Measurements from ENCODE around the gene NUBP2. TPM values are rescaled to one million over a fixed set of nuclear protein-coding genes. Genes with fewer than 3 reads are reported as not detected.
A peak's percentile ranks its signal among the peaks of the same experiment; 100 is the strongest.

Gene NUBP2, protein sequence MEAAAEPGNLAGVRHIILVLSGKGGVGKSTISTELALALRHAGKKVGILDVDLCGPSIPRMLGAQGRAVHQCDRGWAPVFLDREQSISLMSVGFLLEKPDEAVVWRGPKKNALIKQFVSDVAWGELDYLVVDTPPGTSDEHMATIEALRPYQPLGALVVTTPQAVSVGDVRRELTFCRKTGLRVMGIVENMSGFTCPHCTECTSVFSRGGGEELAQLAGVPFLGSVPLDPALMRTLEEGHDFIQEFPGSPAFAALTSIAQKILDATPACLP
- total RNA-seq (2014; rRNA removed; shearing (Covaris generic)): 75.7 and 97.2 TPM in 2 replicates

DNA sequence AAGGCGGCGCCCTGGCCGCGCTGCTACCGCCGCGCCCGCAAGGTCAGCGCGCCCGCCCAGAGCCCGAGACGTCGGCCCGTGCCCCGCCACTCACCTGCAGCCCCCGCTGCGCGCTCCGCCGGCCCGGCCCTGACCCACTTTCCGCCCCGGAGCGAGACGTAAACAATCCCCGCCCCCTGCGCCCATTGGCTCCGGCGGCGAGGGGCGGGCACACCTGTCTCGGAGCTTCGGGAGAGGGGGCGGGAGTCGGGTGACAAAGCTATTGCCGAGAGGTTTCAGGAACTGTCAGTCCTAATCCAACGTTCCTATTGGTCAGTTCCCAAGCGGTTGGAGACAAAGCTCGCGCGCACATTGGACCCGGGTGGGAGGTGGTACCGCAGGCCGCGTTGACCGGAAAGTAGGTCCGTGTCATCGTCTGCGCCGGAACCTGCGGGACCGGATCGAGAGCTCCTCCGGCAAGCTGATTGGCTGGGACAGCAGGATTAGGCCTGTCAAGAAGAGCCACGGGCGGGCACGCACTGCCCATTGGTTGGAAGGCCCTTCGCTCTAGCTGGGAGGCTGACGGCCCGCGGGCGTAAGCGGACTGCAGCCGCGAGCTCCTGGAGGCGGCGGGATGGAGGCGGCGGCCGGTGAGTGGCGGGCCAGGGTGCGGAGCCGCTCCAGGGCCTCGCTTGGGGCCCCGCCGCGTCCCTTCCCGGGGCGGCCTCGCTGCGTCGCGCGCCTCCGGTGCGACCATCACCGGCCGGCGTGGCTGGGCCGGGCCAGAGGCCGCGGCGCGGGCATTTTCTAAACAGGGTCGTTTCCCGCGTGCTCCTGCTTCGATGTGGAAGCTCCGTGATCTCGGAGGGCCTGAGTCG lies at the start of gene NUBP2, which contains the start of gene SPSB3:
Gene NUBP2, plus strand, starts transcription at position 553 of the 857 bp plus-strand sequence. Its CDS starts 61 bp downstream, at position 614.
Gene SPSB3, minus strand, starts transcription at position 164 of the 857 bp plus-strand sequence. CDS start 1,088 bp downstream, outside the sequence.
- peak; percentile 100 for DNase-seq (ENCODE audit: low read depth)

DNA sequence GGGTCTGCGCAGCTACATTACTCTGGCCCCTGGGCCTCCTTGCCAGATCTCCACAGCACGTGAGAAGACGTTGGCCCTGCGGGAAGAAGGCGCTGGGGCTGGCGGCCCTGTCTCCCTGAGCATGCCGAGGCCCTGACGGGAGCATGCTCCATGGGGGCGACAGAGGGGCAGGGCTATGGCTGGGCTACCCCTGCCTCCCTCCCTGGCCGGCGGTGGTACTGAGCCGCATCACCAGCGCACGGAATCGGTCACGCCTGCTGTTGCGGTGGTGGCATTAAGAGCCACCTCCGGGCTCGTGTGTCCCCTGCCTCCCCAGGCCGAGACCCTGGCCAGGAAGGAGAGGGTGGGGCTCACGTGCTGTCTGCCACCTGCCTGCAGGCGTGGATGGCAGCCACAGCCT lies 48.6 kb upstream of the NUBP2 start:
- DNase-seq (ENCODE audit: low read depth): no peak

GRCh38 chr16:1734816-1735215 lies 47.9 kb upstream of the NUBP2 start:
- DNase-seq (ENCODE audit: low read depth): no peak

DNA sequence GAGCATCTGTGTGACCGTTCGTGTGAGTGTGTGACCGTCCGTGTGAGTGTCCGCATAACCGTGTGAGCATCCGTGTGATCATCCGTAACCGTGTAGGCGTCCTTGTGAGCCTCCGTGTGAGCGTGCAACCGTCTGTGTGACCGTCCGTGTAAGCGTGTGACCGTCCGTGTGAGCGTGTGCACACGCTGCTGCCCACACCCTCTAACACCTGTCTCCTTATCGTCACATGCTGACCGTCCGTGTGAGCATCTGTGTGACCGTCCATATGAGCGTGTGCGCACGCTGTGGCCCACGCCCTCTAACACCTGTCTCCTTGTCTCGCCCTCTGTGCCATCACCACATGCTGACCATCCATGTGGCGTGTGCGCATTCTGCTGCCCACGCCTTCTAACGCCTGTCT lies 42.5 kb upstream of the NUBP2 start:
- no peak for DNase-seq (ENCODE audit: low read depth)

GRCh38 chr16:1740781-1741490 lies 41.8 kb upstream of the NUBP2 start:
- DNase-seq (ENCODE audit: low read depth): no peak

- no peak for DNase-seq (ENCODE audit: low read depth)
Measured at GRCh38 chr16:1741553-1742165, 41.1 kb upstream of the NUBP2 start.

GRCh38 chr16:1743376-1744337 lies 39.1 kb upstream of the NUBP2 start:
- DNase-seq (ENCODE audit: low read depth): no peak

DNA sequence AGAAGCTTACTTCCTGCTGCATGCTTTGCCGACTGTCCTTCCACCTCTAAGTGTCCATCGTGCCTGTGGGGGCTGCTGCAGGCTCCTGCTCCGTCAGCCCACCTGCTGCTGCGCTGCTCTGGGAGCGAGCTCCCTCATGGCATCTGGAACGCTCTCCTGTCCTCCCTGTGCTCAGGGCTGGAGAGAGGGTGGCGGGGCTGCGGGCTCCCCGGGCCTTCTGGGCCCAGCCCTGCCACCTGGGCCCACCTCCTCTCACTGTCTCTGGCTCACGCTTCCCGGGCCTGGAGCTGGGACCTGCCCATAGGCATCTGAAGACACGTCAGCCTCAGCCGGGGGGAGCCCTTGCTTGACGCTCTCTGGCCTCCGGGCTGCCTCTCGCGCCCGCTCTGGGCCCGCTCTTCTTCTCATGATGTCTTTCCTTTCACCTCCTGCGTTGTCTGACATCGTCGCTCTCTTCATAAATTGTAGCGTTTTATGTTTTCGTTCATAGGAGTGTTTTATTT lies 38.4 kb upstream of the NUBP2 start:
- DNase-seq (ENCODE audit: low read depth): no peak

DNA sequence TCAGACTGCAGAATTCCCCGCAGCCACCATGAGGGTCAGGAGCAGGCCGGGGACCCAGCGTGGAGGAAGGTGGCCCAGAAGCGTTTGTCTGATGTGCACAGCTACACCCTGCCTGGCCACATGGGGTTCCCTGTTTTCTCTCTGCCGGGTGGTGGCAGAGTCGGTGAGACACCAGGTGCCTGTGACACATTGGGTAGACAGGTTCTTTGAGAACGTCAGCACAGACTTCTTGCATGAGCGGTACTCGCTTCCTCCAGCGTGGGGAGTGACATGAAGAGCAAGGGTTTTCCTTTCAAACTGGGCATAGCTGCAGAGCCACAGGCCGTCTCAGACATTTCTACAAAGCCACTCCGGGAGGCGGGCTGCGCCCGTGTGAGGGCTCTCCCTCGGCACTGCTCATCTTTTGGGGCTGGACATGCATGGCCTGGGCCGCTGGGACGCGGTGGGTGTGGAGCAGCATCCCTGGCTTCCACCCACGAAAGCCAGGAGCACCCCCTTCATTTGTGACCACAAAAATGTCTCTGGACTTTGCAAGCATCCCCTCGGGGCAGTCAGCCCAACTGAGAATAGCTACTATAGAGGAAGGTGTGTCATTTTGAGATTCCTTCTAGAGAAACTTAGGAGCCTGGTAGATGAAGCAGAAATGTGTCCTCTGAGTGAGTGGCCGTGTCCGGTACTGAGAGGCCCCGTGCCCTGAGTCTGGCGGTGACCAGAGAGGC lies 37.4 kb upstream of the NUBP2 start:
- peak; percentile 63 for DNase-seq (ENCODE audit: low read depth)

DNA sequence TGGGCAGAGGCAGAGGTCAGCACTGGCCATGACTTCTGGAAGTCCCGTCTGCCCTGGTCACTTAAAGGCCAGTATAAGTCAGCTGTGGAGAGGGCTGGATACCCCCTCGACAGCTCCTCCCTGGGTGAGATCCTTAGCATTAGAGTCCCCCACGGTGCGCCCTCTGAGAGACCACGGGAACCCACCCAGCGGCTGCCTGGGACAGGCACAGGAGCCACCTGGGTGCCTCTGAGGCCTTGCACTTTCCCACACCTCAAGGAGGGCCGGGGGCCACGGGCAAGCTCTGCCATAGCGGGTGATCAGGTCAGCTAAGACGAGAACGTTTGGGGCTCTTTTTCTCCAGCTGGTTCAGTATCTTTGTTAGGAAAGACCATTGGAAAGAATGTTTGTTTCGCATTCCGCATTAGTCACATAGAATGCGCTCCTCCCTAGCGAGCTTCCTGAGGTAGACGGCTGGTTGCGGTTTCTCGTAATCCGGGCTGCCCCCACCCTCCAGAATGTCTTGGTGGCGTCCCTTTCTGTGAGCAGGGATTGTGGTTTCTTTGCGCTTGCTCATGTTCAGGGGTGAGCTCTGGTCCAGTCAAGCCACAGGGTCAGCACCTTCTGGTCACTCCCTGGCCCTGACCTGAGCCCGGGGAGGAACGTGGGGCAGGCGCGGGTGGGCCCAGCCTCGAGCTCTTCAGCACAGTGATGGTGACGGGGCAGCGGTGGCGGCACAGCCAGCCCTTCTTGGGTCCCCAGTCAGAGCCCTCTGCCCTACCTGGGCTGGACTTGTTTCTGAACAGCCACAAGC lies 36.7 kb upstream of the NUBP2 start:
- DNase-seq (ENCODE audit: low read depth): peak; percentile 94

GRCh38 chr16:1746693-1747195 lies 36.0 kb upstream of the NUBP2 start:
- peak; percentile 84 for DNase-seq (ENCODE audit: low read depth)

DNA sequence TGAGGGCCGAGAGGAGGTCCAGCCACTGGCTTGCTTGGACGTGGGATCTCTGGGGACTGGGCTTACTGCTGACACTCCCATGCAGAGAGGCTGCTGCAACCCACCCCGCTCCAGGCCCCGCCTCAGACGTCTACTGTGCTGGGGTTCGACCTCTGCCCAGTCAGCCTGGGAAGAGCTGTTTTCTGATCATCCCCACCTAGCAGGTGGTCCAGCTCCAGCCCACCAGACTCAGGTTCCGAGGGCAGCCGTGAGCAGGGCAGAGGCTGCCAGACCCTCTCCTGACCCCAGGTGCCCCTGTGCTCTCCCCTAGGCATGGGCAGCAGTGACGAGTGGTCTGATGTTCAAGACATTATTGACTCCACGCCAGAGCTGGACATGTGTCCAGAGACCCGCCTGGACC lies 34.8 kb upstream of the NUBP2 start:
- DNase-seq (ENCODE audit: low read depth): no peak

- DNase-seq (ENCODE audit: low read depth): no peak
Measured at GRCh38 chr16:1749152-1750117, 33.3 kb upstream of the NUBP2 start.

DNA sequence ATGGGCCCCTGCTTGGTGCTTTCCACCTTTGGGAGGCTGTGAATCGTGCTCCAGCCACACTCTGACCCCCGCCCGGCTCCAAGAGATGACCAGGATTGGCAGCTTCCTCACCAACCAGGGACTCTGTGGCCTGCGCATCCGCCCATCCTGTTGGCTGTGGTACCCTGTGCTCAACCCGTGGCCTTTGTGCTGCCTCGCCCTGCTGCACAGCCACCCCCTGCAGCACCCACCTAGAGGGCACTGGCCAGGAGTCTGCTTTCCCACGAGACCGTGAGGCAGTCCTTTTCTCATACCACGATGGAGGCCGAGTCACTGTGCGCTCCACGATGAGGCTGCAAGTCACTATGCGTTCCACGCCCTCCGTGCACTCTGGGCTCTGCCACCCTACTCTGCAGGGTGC lies 30.8 kb upstream of the NUBP2 start:
- DNase-seq (ENCODE audit: low read depth): no peak

GRCh38 chr16:1752853-1753252 lies 29.9 kb upstream of the NUBP2 start:
- no peak for DNase-seq (ENCODE audit: low read depth)

- DNase-seq (ENCODE audit: low read depth): no peak
Measured at GRCh38 chr16:1754204-1754603, 28.6 kb upstream of the NUBP2 start.

DNA sequence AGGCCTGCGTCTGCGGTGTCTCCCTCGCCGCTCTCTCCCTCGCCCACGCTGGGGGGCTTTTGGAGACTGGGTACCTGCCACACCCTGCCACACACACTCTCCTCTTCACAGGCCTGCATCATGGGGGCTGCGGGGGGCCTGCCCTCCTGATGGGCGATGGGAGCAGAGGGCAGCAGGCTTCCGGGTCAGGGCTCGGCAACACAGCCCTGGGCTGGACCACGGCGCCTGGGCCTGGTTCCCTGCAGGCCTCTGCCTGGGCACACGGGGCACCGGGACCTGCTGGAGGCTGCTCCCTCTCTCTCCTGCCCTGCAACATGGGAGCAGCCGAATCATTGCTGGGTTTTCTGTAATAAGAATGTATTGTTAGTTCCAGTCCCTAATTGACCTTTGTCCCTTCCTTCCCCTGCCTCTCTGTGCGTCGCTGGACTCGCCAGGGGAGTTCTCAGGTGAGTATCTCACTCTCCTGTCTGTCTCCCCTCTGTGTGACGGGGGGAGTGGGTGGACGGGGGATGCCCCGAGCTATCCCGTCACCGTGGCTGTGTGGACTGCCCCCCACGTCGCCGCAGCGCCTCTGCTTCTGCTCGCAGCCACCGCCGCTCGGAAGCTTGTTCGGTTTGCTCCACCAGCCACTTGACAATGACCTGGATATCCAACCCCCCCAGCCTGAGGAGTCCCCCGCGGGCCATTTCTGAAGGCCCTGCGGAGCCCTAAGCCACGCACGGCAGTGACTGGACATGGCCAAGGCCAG lies 24.9 kb upstream of the NUBP2 start:
- DNase-seq (ENCODE audit: low read depth): no peak
